Sigmoid colon (tissue), 4 donors: ENCODE data around the gene ARSJ.

Experiments used
- CTCF ChIP-seq, 4 experiments: fragments of 450-650 bp in 3 of 4; fragments of 200-600 bp in 1 of 4; IDR thresholded peaks; one replicate each; pipeline ENCODE4 v1.5.1; 2016 to 2019; ENCODE audit warnings: antibody characterized with exemption in 4 of 4, mild to moderate bottlenecking in 3 of 4, moderate library complexity in 2 of 4
- EP300 ChIP-seq, 4 donors: sonication (generic); formaldehyde crosslinking; IDR thresholded peaks; one replicate each; pipeline ENCODE4 v1.6.1; 2017; ENCODE audit warnings: antibody characterized with exemption in 4 of 4
- POLR2A ChIP-seq, 2 donors: fragments of 450-650 bp; IDR thresholded peaks; one replicate each; pipeline ENCODE4 v1.6.1; 2016; ENCODE audit warnings: antibody characterized with exemption in 2 of 2, mild to moderate bottlenecking in 2 of 2, moderate library complexity in 2 of 2
- POLR2AphosphoS5 ChIP-seq, 4 donors: sonication (generic); formaldehyde crosslinking; IDR thresholded peaks; one replicate each; pipeline ENCODE4 v1.6.1; 2017; ENCODE audit warnings: antibody characterized with exemption in 4 of 4

- TF ChIP-seq POLR2A (IDR thresholded peaks at IDR 0.05): no peak
- no peak for TF ChIP-seq EP300 (IDR thresholded peaks at IDR 0.05)
- TF ChIP-seq CTCF (IDR thresholded peaks at IDR 0.05): no peak
- TF ChIP-seq POLR2AphosphoS5 (IDR thresholded peaks at IDR 0.05): no peak
Observed at GRCh38 chr4:113880240-113881028, 99.0 kb downstream of the ARSJ start.
